H1 (cell line): ENCODE measurements around the gene RND2. TPM values are rescaled to one million over a fixed set of nuclear protein-coding genes. Genes with fewer than 3 reads are reported as not detected.
A peak's percentile ranks its signal among the peaks of the same experiment; 100 is the strongest.

ENCODE experiments used
- CREB1 ChIP-seq: IDR thresholded peaks from 2 replicates; pipeline ENCODE4 v1.6.1; 2012; ENCODE audit warnings: inconsistent platforms
- CTBP2 ChIP-seq: IDR thresholded peaks from 2 replicates; pipeline ENCODE4 v1.7.0; 2011; ENCODE audit warnings: borderline replicate concordance, mild to moderate bottlenecking, moderate library complexity, mixed read lengths, low read length; ENCODE audit not compliant: insufficient read depth, insufficient read length
- CTCF ChIP-seq, 3 experiments: IDR thresholded peaks; 1 replicate in 2 of 3; 2 replicates in 1 of 3; pipeline versions ENCODE4 v1.5.1 to v1.6.1; 2011; ENCODE audit warnings: low read length in 3 of 3, mild to moderate bottlenecking in 3 of 3, inconsistent platforms in 2 of 3, low read depth in 1 of 3, moderate library complexity in 1 of 3; ENCODE audit not compliant: insufficient read depth in 1 of 3; ENCODE audit errors: control extremely low read depth in 1 of 3
- PHF8 ChIP-seq: fragments of 200-600 bp; sonication (generic); conservative IDR thresholded peaks from 2 replicates; pipeline ENCODE4 v1.7.1; 2012; ENCODE audit warnings: low read depth, mild to moderate bottlenecking, inconsistent platforms, low read length, moderate library complexity
- SP1 ChIP-seq: IDR thresholded peaks from 2 replicates; pipeline ENCODE4 v1.6.1; 2011; ENCODE audit warnings: low read depth, low read length
- polyA plus RNA-seq, 7 experiments: library from polyadenylated mRNA; depleted of rRNA in 3 of 7; stranded (reverse) in 5 of 7; unstranded in 2 of 7; fragments of >200 nt in 5 of 7; fragments of 200-250 nt in 2 of 7; gene quantifications; 1 replicate in 5 of 7; 2 replicates in 1 of 7; 4 replicates in 1 of 7; pipeline versions ENCODE4 v1.2.1 to v1.2.3, GENCODE V29; 2011 to 2013; ENCODE audit warnings: missing spikeins in 2 of 7, mixed read lengths in 2 of 7
- total RNA-seq: library from RNA; stranded (reverse); fragmentation: NEBNext Ultra II Directional; extraction: Animal tissue kit (Norgen Biotek cat#: 25700); gene quantifications from 2 replicates; pipeline ENCODE4 v1.2.1, GENCODE V29; 2021

RND2 gene
- total and polyA plus RNA-seq, 2 of the 8 experiments (the other 6 are each of a cell fraction or from before 2014, with no cell fraction given): 51.3 to 61.4 TPM

GRCh38 chr17:42979511-42980273, 45.3 kb upstream of the RND2 start, which contains the start of gene PTGES3L (continued):
- no peak for TF ChIP-seq CTBP2
- 0 out of 2 replicates have a peak, but pooled peaks have one; percentile 10 for TF ChIP-seq PHF8
- TF ChIP-seq CREB1: no peak
- TF ChIP-seq CTCF (IDR thresholded peaks at IDR 0.05; ENCODE audit: control extremely low read depth in 1 of 3, insufficient read depth in 1 of 3, low read depth in 1 of 3, low read length in 3 of 3): no peak
- TF ChIP-seq SP1: no peak
